Upper lobe of right lung (tissue), 1 donor: Measurements from ENCODE around the gene DEUP1. TPM values are rescaled to one million over a fixed set of nuclear protein-coding genes. Genes with fewer than 3 reads are reported as not detected.

Experiments
- ATAC-seq: fragments of 200-7000 bp; cut with Tn5 transposase; one replicate; pipeline ENCODE4 v1.9.1; 2020; ENCODE audit warnings: mild to moderate bottlenecking, moderate library complexity
- DNase-seq: peaks from one replicate; pipeline ENCODE4 v3.0.0-alpha.2; 2020
- H3K27ac ChIP-seq: fragments of 200-600 bp; one replicate; pipeline ENCODE4 v1.8.0; 2022
- H3K27me3 ChIP-seq: fragments of 200-600 bp; one replicate; pipeline ENCODE4 v1.8.0; 2022; ENCODE audit warnings: mild to moderate bottlenecking
- H3K36me3 ChIP-seq: fragments of 200-600 bp; one replicate; pipeline ENCODE4 v1.8.0; 2022
- H3K4me1 ChIP-seq: fragments of 200-600 bp; one replicate; pipeline ENCODE4 v1.8.0; 2022
- H3K4me3 ChIP-seq: fragments of 200-600 bp; one replicate; pipeline ENCODE4 v1.8.0; 2022; ENCODE audit warnings: mild to moderate bottlenecking
- H3K9me3 ChIP-seq: fragments of 200-600 bp; one replicate; pipeline ENCODE4 v1.8.0; 2022
- intact Hi-C: fragments of 100-400 bp; cut with DNase I; formaldehyde crosslinking; loops from one replicate; pipeline ENCODE4 v1.11.0; 2022
- total RNA-seq: library from RNA; stranded (reverse); fragmentation: NEBNext Ultra II Directional; extraction: Animal tissue kit (Norgen Biotek cat#: 25700); gene quantifications from one replicate; pipeline ENCODE4 v1.2.1, GENCODE V29; 2021
- TF ChIP-seq, protein P1 (sequence below): fragments of 200-600 bp; IDR thresholded peaks from one replicate; pipeline ENCODE4 v1.8.0; 2022; ENCODE audit warnings: antibody characterized with exemption
- donor health status: DM: no; HTN: yes; CAD: no; lungs with severe emphysema.

DEUP1 gene
- total RNA-seq, 1 donor from 2014 or later = not detected

- Histone ChIP-seq H3K27me3 (no peaks in the 10 kb centered on the region), H3K4me3 (no peak overlapping the region), H3K36me3 (no peaks in the 10 kb centered on the region), H3K27ac (no peak overlapping the region), H3K4me1 (peaks cover 4% of the 10 kb centered on the region), H3K9me3 (no peaks in the 10 kb centered on the region)
- intact Hi-C loops = no loop called here
- ATAC-seq (no peak), DNase-seq (no peak)
- TF ChIP-seq, protein P1, sequence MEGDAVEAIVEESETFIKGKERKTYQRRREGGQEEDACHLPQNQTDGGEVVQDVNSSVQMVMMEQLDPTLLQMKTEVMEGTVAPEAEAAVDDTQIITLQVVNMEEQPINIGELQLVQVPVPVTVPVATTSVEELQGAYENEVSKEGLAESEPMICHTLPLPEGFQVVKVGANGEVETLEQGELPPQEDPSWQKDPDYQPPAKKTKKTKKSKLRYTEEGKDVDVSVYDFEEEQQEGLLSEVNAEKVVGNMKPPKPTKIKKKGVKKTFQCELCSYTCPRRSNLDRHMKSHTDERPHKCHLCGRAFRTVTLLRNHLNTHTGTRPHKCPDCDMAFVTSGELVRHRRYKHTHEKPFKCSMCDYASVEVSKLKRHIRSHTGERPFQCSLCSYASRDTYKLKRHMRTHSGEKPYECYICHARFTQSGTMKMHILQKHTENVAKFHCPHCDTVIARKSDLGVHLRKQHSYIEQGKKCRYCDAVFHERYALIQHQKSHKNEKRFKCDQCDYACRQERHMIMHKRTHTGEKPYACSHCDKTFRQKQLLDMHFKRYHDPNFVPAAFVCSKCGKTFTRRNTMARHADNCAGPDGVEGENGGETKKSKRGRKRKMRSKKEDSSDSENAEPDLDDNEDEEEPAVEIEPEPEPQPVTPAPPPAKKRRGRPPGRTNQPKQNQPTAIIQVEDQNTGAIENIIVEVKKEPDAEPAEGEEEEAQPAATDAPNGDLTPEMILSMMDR = no peak
These were observed 156.5 kb downstream of the DEUP1 start for GRCh38 chr11:93487032-93487483.

Other genes with a start within 250 kb of the DEUP1 start
- gene SLC36A4, start 132.8 kb upstream of the DEUP1 start, total RNA-seq = 15.8 TPM
- gene SMCO4, start 212.6 kb downstream of the DEUP1 start, total RNA-seq = 55.7 TPM